Uterus (tissue), 2 donors: ENCODE results near the gene MMP13.

Experiments used
- CTCF ChIP-seq, 4 experiments: fragments of 200-600 bp in 2 of 4; fragments of 450-650 bp in 2 of 4; sonication (generic) in 2 of 4; IDR thresholded peaks; one replicate each; pipeline ENCODE4 v1.5.1; 2016 to 2019; ENCODE audit warnings: antibody characterized with exemption in 4 of 4, mild to moderate bottlenecking in 2 of 4, moderate library complexity in 1 of 4
- POLR2A ChIP-seq, 2 donors: fragments of 450-650 bp; IDR thresholded peaks; one replicate each; pipeline ENCODE4 v1.6.1; 2016; ENCODE audit warnings: antibody characterized with exemption in 2 of 2, mild to moderate bottlenecking in 1 of 2, moderate library complexity in 1 of 2

- TF ChIP-seq CTCF (IDR thresholded peaks at IDR 0.05) (no peak), POLR2A (IDR thresholded peaks at IDR 0.05) (no peak)
Measured at GRCh38 chr11:102957953-102958352, 2.4 kb upstream of the MMP13 start.
